Caco-2 (cell line): Measurements from ENCODE around the gene PHF13. TPM values are rescaled to one million over a fixed set of nuclear protein-coding genes. Genes with fewer than 3 reads are reported as not detected.
"Not testable (repeated sequence)": the region's sequence is repeated elsewhere in the genome, so short reads cannot be mapped to it uniquely, and the experiment has no call there.

Experiments used
- BruUV-seq: library from RNA; stranded (reverse); fragments of 400-500 nt; replicated peaks from 2 replicates; lab custom pipeline; 2021; lab: Mats Ljungman, UMichigan
- CTCF ChIA-PET: fragments of 300-600 bp; sonication (Branson Sonifier 250); formaldehyde crosslinking; loops from one replicate; lab custom pipeline; 2022; ENCODE audit warnings: antibody characterized with exemption; lab: Charles Lee
- POLR2A ChIA-PET: fragments of 300-600 bp; sonication (Branson Sonifier 250); formaldehyde crosslinking; loops from one replicate; lab custom pipeline; 2022; ENCODE audit warnings: antibody characterized with exemption; lab: Charles Lee
- DNase-seq, 2 experiments: peaks; one replicate each; pipeline versions ENCODE4 v3.0.0 to v3.0.0-alpha.2; 2020 to 2022
- H3K27me3 ChIP-seq: replicated peaks from 2 replicates; pipeline ENCODE4 v1.6.0; 2011; ENCODE audit warnings: low read length; ENCODE audit not compliant: control insufficient read depth, insufficient read depth
- H3K36me3 ChIP-seq: 2 replicates; pipeline ENCODE4 v1.5.1; 2011; ENCODE audit warnings: low read length; ENCODE audit not compliant: control insufficient read depth, insufficient read depth
- H3K4me1 ChIP-seq: fragments of 250-450 bp; sonication (Bioruptor Pico); 2 replicates; pipeline ENCODE4 v1.5.1; 2020; ENCODE audit warnings: mild to moderate bottlenecking
- H3K4me3 ChIP-seq: 2 replicates; pipeline ENCODE4 v1.5.1; 2011; ENCODE audit warnings: low read depth, mild to moderate bottlenecking, control low read depth, low read length
- H3K9me3 ChIP-seq: fragments of 250-450 bp; sonication (Bioruptor Pico); 2 replicates; pipeline ENCODE4 v1.5.1; 2020; ENCODE audit warnings: mild to moderate bottlenecking, moderate library complexity
- H3K27ac Mint-ChIP-seq: one replicate; pipeline ENCODE4 v1.8.0; 2022; ENCODE audit warnings: mixed read lengths; ENCODE audit not compliant: unreplicated experiment
- H3K27me3 Mint-ChIP-seq: one replicate; pipeline ENCODE4 v1.8.0; 2022; ENCODE audit warnings: mixed read lengths; ENCODE audit not compliant: insufficient read depth, unreplicated experiment
- H3K36me3 Mint-ChIP-seq: one replicate; pipeline ENCODE4 v1.8.0; 2022; ENCODE audit warnings: mild to moderate bottlenecking, mixed read lengths; ENCODE audit not compliant: insufficient read depth, unreplicated experiment
- H3K4me1 Mint-ChIP-seq: one replicate; pipeline ENCODE4 v1.8.0; 2022; ENCODE audit warnings: low read depth, mixed read lengths; ENCODE audit not compliant: unreplicated experiment
- H3K4me3 Mint-ChIP-seq: one replicate; pipeline ENCODE4 v1.8.0; 2022; ENCODE audit warnings: mild to moderate bottlenecking, moderate library complexity, mixed read lengths; ENCODE audit not compliant: unreplicated experiment
- H3K9me3 Mint-ChIP-seq: one replicate; pipeline ENCODE4 v1.8.0; 2022; ENCODE audit warnings: mixed read lengths; ENCODE audit not compliant: unreplicated experiment
- intact Hi-C: fragments of 100-400 bp; cut with micrococcal nuclease; formaldehyde crosslinking; loops from one replicate; pipeline ENCODE4 v1.10.0; 2022; ENCODE audit not compliant: unreplicated experiment
- total RNA-seq: library from RNA; stranded (reverse); gene quantifications from 2 replicates; pipeline ENCODE4 v1.2.3, GENCODE V29; 2022
- TF ChIP-seq, protein P1 (sequence below), 2 experiments: fragments of 200-600 bp in 1 of 2; IDR thresholded peaks; 1 replicate in 1 of 2; 2 replicates in 1 of 2; pipeline versions ENCODE4 v1.5.1 to v1.8.0; 2011 to 2022; ENCODE audit warnings: antibody characterized with exemption in 1 of 2, control low read depth in 1 of 2, inconsistent platforms in 1 of 2, low read depth in 1 of 2, low read length in 1 of 2, mild to moderate bottlenecking in 1 of 2, moderate library complexity in 1 of 2; ENCODE audit not compliant: insufficient read depth in 1 of 2, severe bottlenecking in 1 of 2, unreplicated experiment in 1 of 2

The PHF13 gene
- total RNA-seq, 1 experiment from 2014 or later, result 21.8 TPM

DNA sequence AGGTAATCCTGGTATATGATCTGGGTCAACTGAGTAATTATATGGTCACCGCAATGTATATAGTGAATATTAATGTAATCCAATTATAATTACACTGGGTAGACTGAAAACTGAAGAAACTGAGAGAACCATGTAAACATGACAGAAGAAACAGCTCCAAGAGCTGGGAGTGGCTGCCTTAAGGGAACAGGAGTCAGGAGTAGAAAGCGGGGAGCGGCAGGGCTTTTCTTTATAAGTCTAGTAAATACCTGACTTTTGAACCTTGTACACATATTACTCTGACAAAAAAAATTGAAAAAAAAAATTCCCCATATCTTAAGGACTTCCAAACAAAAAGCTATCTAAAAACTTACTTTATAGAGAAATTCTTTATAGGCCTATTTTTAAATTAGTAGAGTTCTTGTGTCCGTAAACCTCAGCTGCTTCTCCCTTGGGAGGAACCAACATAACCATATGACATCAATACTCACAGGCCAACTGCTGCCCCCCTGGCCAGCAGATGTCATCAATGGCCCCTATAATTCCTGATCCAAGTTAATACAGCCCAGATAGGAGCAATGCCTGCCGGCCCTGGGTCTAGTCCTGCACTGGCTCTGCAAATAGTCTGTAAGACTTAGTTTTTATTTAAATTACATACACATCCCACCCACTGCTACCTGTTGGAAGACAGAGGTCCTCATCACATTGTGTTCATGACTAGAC, 45.0 kb downstream of the PHF13 start:
- intact Hi-C loops, result no loop called here

DNA sequence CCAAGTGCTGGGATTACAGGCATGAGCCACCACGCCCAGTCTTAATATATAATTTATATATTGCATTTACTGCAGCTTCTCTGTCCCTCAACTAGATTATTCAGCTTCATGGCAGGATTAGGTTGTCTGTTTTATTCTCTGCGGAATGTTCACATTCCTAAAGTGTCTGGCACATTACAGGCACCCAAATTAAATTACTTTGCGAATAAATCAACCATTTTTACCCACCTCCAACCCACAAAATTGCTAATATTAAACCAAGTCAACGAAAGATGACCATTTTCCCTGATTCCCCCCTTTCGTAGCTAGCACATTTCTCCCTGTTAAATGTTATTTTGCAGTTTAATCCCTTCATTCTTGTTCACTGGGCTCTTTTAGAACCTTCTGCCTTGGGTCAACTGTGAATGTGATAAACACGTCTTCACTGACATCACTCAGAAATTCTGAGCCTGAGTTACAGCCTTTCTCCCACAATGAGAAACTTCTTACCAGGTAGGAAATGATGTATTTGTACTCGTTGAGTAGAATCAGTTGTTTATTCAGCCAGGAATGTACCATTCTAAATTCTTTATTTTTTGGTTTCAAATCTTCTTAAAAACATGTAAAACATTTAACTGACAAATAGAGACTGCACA, 47.0 kb downstream of the PHF13 start:
- ChIA-PET CTCF (no interaction called here), POLR2A (no interaction called here)
- H3K4me3 ChIP-seq, result no peak overlapping the region
- DNase-seq, result no peak
- intact Hi-C loops, result no loop called here
- no peak overlapping the region for H3K27ac Mint-ChIP-seq
- no peaks in the 10 kb centered on the region for H3K4me1 ChIP-seq
- no peaks in the 10 kb centered on the region for H3K27me3 ChIP-seq
- TF ChIP-seq, protein P1, sequence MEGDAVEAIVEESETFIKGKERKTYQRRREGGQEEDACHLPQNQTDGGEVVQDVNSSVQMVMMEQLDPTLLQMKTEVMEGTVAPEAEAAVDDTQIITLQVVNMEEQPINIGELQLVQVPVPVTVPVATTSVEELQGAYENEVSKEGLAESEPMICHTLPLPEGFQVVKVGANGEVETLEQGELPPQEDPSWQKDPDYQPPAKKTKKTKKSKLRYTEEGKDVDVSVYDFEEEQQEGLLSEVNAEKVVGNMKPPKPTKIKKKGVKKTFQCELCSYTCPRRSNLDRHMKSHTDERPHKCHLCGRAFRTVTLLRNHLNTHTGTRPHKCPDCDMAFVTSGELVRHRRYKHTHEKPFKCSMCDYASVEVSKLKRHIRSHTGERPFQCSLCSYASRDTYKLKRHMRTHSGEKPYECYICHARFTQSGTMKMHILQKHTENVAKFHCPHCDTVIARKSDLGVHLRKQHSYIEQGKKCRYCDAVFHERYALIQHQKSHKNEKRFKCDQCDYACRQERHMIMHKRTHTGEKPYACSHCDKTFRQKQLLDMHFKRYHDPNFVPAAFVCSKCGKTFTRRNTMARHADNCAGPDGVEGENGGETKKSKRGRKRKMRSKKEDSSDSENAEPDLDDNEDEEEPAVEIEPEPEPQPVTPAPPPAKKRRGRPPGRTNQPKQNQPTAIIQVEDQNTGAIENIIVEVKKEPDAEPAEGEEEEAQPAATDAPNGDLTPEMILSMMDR (IDR thresholded peaks at IDR 0.05; ENCODE audit: insufficient read depth in 1 of 2, low read depth in 1 of 2, low read length in 1 of 2, severe bottlenecking in 1 of 2, unreplicated experiment in 1 of 2), result no peak
- no peak overlapping the region for H3K4me3 Mint-ChIP-seq
- peaks cover 12% of the 10 kb centered on the region for H3K36me3 Mint-ChIP-seq
- no peaks in the 10 kb centered on the region for H3K9me3 Mint-ChIP-seq
- H3K4me1 Mint-ChIP-seq, result no peaks in the 10 kb centered on the region
- H3K27me3 Mint-ChIP-seq, result no peaks in the 10 kb centered on the region
- no TSS peak for BruUV-seq
- H3K36me3 ChIP-seq, result 0 out of 2 replicates have a peak, but pooled peaks cover 1% of the 10 kb centered on the region
- no peaks in the 10 kb centered on the region for H3K9me3 ChIP-seq

More for the DNA sequence above, 45.0 kb downstream of the PHF13 start:
- Mint-ChIP-seq H3K4me3 (no peak overlapping the region), H3K4me1 (no peaks in the 10 kb centered on the region), H3K36me3 (peaks cover 5% of the 10 kb centered on the region), H3K9me3 (no peaks in the 10 kb centered on the region), H3K27me3 (no peaks in the 10 kb centered on the region), H3K27ac (no peak overlapping the region)
- no peak for DNase-seq
- no peaks in the 10 kb centered on the region for H3K4me1 ChIP-seq
- no peaks in the 10 kb centered on the region for H3K9me3 ChIP-seq
- H3K4me3 ChIP-seq, result no peak overlapping the region
- H3K27me3 ChIP-seq, result no peaks in the 10 kb centered on the region
- POLR2A ChIA-PET, result no interaction called here
- CTCF ChIA-PET, result no interaction called here
- BruUV-seq, result no TSS peak
- H3K36me3 ChIP-seq, result 0 out of 2 replicates have a peak, but pooled peaks cover 1% of the 10 kb centered on the region
- TF ChIP-seq, protein P1 (IDR thresholded peaks at IDR 0.05; ENCODE audit: insufficient read depth in 1 of 2, low read depth in 1 of 2, low read length in 1 of 2, severe bottlenecking in 1 of 2, unreplicated experiment in 1 of 2), result no peak

DNA sequence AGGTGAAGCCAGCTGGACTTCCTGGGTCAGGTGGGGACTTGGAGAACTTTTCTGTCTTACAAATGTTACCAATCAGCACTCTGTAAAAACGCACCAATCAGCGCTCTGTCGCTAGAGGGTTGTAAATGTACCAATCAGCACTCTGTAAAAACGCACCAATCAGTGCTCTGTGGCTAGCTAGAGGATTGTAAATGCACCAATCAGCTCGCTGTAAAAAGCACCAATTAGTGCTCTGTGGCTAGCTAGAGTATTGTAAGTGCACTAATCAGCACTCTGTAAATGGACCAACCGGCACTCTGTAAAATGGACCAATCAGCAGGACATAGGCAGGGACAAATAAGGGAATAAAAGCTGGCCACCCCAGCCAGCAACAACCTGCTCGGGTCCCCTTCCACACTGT, 48.9 kb downstream of the PHF13 start:
- POLR2A ChIA-PET, H3K4me3 ChIP-seq, H3K4me3 Mint-ChIP-seq, BruUV-seq, H3K4me1 ChIP-seq, H3K36me3 ChIP-seq, H3K9me3 ChIP-seq, CTCF ChIA-PET, H3K4me1 Mint-ChIP-seq, H3K27me3 ChIP-seq, H3K9me3 Mint-ChIP-seq, H3K27me3 Mint-ChIP-seq, intact Hi-C loops, H3K27ac Mint-ChIP-seq, DNase-seq: not testable (repeated sequence)
- H3K36me3 Mint-ChIP-seq, result peaks cover 20% of the 10 kb centered on the region
